ENCODE results near the gene ESR2.

- TF ChIP-seq CTCF (IDR thresholded peaks at IDR 0.05; ENCODE audit: insufficient read depth, low read depth, low read length) = no peak
- no peak for TF ChIP-seq EZH2 (IDR thresholded peaks at IDR 0.05; ENCODE audit: insufficient read depth, low read length)
Measured at GRCh38 chr14:64095620-64096019, 198.6 kb downstream of the ESR2 start.

Measured in astrocyte (in vitro differentiated cells and primary cell).